Activated naive CD8-positive, alpha-beta T cell treated with anti-CD3 and anti-CD28 coated beads, Interleukin-2, amount 10 ng/mL, durations not matched to agents 7 days and 5 days (primary cell): ENCODE results near the gene PIPOX. TPM values are rescaled to one million over a fixed set of nuclear protein-coding genes. Genes with fewer than 3 reads are reported as not detected.

Experiments
- ATAC-seq: fragments of 150-1000 bp; cut with Tn5 transposase; one replicate; pipeline ENCODE4 v1.10.0; 2021; ENCODE audit warnings: low read depth, moderate library complexity
- POLR2A ChIA-PET: fragments of 350-600 bp; sonication (Branson Sonifier 250); formaldehyde crosslinking; loops from one replicate; lab custom pipeline; 2021; ENCODE audit warnings: antibody characterized with exemption; lab: Charles Lee
- DNase-seq: peaks from one replicate; pipeline ENCODE4 v3.0.0; 2021
- H3K27ac Mint-ChIP-seq: one replicate; pipeline ENCODE4 v1.8.0; 2022; ENCODE audit warnings: mild to moderate bottlenecking, mixed read lengths
- H3K27me3 Mint-ChIP-seq: one replicate; pipeline ENCODE4 v1.8.0; 2022; ENCODE audit warnings: mild to moderate bottlenecking, moderate library complexity, mixed read lengths
- H3K36me3 Mint-ChIP-seq: one replicate; pipeline ENCODE4 v1.8.0; 2021; ENCODE audit warnings: mild to moderate bottlenecking, mixed read lengths
- H3K4me1 Mint-ChIP-seq: one replicate; pipeline ENCODE4 v1.8.0; 2021; ENCODE audit warnings: mixed read lengths
- H3K4me3 Mint-ChIP-seq: one replicate; pipeline ENCODE4 v1.8.0; 2022; ENCODE audit warnings: mild to moderate bottlenecking, moderate library complexity, mixed read lengths
- H3K9me3 Mint-ChIP-seq: one replicate; pipeline ENCODE4 v1.8.0; 2021; ENCODE audit warnings: mixed read lengths
- total RNA-seq, 2 experiments: library from RNA; stranded (reverse); gene quantifications; one replicate each; pipeline ENCODE4 v1.2.3, GENCODE V29; 2021

Gene PIPOX
- total RNA-seq = 1 to 10 TPM; 3.0 to 3.5 TPM

DNA sequence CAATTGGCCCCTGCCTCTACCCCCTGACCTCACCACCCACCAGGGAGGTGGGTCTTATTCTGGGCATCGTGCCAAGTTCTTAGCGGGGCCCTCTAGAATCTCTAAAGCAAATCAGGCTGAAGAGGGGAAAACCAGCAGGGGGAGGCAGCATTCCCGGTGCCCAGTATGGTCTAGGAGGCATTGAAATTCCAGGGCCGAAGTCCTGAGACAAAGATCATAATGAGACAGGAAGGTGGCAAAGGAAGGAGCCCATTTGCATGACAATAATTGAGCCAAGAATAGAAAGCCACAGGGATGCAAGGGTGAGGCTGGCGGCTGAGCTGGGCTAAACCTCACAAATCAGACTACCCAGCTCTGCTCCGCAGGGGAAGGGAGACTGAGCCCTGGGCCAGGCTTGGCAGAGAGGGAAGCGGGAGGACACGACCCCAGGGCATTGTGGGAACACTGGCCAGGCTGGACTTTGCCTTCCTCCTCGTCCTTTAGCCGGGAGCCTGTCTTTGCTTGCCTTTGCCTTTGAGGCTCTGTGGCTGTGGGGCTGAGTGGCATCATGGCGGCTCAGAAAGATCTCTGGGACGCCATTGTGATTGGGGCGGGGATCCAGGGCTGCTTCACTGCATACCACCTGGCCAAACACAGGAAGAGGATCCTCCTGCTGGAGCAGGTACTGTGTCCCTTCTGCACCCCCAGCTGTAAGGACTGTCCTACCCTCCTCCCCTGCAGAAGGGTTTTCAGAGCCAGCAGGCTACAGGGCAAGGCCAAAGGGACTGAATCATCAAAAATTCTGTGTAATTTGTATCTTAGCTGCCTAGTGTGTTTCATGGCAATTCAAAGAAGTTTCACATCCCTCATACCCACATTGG, at the start of gene PIPOX:
TSS of gene PIPOX (plus strand) at position 463 of the 860 bp plus-strand sequence. CDS start at position 548, 85 bp downstream.
- Mint-ChIP-seq H3K27ac (no peak within 1 kb of the TSS), H3K4me1 (peaks cover 11% of the 10 kb centered on the region), H3K27me3 (peaks cover 9% of the 10 kb centered on the region), H3K4me3 (no peak within 1 kb of the TSS), H3K36me3 (no peaks in the 10 kb centered on the region), H3K9me3 (no peaks in the 10 kb centered on the region)
- DNase-seq (no peak), ATAC-seq (no peak)
- POLR2A ChIA-PET = no interaction called here

DNA sequence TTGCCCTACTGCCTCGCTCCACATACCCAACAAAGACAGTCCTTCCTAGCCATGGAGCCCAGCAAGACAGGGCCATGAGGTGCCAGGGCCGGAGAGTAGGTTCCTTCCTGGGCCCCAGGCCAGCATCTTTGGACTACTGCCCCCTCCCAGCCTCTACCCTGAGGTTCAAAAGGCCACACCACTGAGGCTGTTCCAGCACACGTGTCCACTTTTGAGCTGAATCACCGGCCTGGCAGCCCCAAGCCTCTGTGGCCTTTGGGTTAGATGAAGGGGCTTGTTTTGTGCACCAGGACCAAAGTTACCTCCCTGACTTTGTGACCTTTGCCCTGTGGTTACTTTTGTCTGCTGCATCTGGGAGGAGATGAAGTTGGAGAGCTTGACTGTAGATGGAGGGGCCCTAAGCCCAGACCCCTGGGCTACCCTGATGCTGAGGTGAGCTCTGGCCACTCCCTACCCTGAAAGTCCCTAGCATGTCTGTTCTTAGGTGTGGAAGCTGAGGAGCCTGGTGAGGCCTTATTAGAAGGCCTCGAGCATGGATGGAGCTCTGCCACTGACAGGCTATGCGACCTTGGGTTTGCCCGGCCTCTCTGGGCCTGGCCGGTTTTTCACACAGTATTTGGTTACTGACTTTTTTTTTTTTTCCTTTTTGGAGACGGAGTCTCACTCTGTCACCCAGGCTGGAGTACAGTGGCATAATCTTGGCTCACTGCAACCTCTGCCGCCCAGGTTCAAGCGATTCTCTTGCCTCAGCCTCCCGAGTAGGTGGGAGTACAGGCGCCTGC, 49.1 kb upstream of the PIPOX start:
- H3K36me3 Mint-ChIP-seq = no peaks in the 10 kb centered on the region
- peaks cover 13% of the 10 kb centered on the region for H3K27me3 Mint-ChIP-seq
- H3K4me3 Mint-ChIP-seq = no peak overlapping the region
- no peaks in the 10 kb centered on the region for H3K9me3 Mint-ChIP-seq
- ATAC-seq = no peak
- H3K4me1 Mint-ChIP-seq = no peaks in the 10 kb centered on the region
- no peak overlapping the region for H3K27ac Mint-ChIP-seq
- POLR2A ChIA-PET = no interaction called here
- DNase-seq = no peak

GRCh38 chr17:28996554-28997096, 46.3 kb upstream of the PIPOX start:
- Mint-ChIP-seq H3K4me1 (no peaks in the 10 kb centered on the region), H3K4me3 (no peak overlapping the region), H3K27ac (no peak overlapping the region), H3K9me3 (no peaks in the 10 kb centered on the region), H3K36me3 (no peaks in the 10 kb centered on the region), H3K27me3 (peaks cover 9% of the 10 kb centered on the region)
- ATAC-seq (no peak), DNase-seq (no peak)
- POLR2A ChIA-PET = no interaction called here

DNA sequence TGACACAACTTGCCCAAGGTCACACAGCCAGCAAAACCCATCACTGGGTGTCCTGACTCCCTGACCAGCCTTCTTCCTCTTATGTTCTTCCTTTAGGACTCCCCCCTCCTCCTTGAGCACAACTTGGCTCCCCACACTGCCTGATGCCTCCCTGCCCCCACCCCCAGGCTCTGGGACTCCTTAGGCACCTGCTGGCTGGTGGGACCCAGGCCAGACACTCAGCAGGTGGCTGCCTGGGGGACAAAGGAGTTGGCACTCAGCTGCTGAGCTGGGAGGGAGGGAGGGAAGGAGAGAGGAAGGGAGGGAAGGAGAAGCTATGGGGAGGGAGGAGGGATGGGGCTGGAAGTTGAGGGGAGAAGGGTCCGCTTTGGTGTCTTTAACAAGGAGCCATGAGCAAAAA, 45.1 kb upstream of the PIPOX start:
- no peaks in the 10 kb centered on the region for H3K4me1 Mint-ChIP-seq
- no peaks in the 10 kb centered on the region for H3K9me3 Mint-ChIP-seq
- no peak for ATAC-seq
- DNase-seq = no peak
- H3K36me3 Mint-ChIP-seq = no peaks in the 10 kb centered on the region
- no peak overlapping the region for H3K4me3 Mint-ChIP-seq
- no peak overlapping the region for H3K27ac Mint-ChIP-seq
- POLR2A ChIA-PET = no interaction called here
- H3K27me3 Mint-ChIP-seq = peaks cover 11% of the 10 kb centered on the region

- no peak overlapping the region for H3K27ac Mint-ChIP-seq
Measured at GRCh38 chr17:28999206-28999605, 43.7 kb upstream of the PIPOX start.

DNA sequence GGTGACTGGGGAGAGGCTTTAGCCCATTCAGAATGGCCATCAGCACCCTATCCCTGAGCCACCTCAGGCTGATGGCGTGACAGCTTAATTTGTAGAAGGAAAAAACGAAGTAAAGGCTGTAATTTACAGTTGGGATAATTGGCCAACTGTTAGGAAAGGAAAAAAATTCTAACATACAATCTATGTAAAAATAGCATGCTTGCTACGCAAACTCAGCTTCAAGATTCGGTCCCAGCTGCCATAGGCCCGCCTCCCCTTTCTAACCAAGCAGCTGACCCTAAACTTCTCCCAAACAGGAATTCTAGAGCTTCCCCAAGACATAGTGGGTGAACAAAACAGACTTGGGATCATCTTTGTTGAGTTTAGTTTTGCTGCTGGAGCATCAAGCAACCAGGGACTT, 42.0 kb upstream of the PIPOX start:
- no peak overlapping the region for H3K4me3 Mint-ChIP-seq
- H3K27me3 Mint-ChIP-seq = peaks cover 32% of the 10 kb centered on the region
- no peak overlapping the region for H3K27ac Mint-ChIP-seq
- ATAC-seq (no peak), DNase-seq (no peak)
- peaks cover 1% of the 10 kb centered on the region for H3K4me1 Mint-ChIP-seq
- POLR2A ChIA-PET = no interaction called here
- H3K36me3 Mint-ChIP-seq = no peaks in the 10 kb centered on the region
- no peaks in the 10 kb centered on the region for H3K9me3 Mint-ChIP-seq

More at GRCh38 chr17:28999206-28999605, 43.7 kb upstream of the PIPOX start:
- no peaks in the 10 kb centered on the region for H3K9me3 Mint-ChIP-seq
- H3K4me1 Mint-ChIP-seq = no peaks in the 10 kb centered on the region
- POLR2A ChIA-PET = no interaction called here
- no peak overlapping the region for H3K4me3 Mint-ChIP-seq
- no peaks in the 10 kb centered on the region for H3K36me3 Mint-ChIP-seq
- H3K27me3 Mint-ChIP-seq = peaks cover 21% of the 10 kb centered on the region
- DNase-seq (no peak), ATAC-seq (no peak)

DNA sequence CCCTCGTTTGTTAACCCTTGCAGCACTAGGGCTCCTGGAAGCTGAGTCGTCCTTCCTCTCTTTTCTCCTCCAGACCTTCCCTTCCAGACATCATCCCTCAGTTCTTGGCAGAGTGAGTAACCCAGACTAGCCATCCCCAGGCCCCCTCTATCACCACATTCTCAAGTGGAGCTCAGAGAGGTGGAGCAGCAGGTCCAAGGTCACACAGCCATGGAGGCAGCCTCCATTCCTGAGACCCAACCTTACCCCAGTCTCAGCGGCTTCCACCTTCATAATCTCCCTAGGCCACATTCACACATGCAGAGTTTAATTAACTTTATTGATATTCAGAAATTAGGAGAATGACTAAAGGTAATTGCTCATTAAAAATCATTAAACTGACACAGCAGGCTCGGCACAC, 40.1 kb upstream of the PIPOX start:
- peaks cover 3% of the 10 kb centered on the region for H3K4me1 Mint-ChIP-seq
- H3K27me3 Mint-ChIP-seq = peaks cover 46% of the 10 kb centered on the region
- POLR2A ChIA-PET = no interaction called here
- no peaks in the 10 kb centered on the region for H3K36me3 Mint-ChIP-seq
- H3K9me3 Mint-ChIP-seq = no peaks in the 10 kb centered on the region
- H3K4me3 Mint-ChIP-seq = no peak overlapping the region
- no peak for DNase-seq
- H3K27ac Mint-ChIP-seq = no peak overlapping the region
- ATAC-seq = no peak

DNA sequence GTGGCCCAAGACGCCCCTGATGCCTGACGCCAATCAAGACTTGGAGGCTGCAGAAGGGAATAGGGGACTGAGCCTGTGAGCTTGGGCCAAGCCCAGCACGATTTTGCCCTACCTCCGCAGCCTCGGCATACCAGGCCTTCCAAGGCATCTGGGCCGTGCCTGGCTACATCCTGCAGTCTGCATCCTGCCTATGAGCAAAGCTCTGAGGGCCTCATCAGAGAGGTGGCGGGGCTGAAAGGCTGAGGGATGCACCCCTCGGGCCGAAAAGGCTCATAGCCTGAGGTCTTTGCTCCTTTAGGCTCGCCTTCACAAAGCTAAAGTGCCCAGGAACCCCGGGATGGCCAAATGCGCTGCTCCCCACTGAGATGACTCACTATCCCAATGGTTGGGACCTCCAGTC, 39.7 kb upstream of the PIPOX start:
- POLR2A ChIA-PET = no interaction called here
- peaks cover 49% of the 10 kb centered on the region for H3K27me3 Mint-ChIP-seq
- no peaks in the 10 kb centered on the region for H3K36me3 Mint-ChIP-seq
- peaks cover 3% of the 10 kb centered on the region for H3K4me1 Mint-ChIP-seq
- no peak for DNase-seq
- no peaks in the 10 kb centered on the region for H3K9me3 Mint-ChIP-seq
- H3K4me3 Mint-ChIP-seq = no peak overlapping the region
- ATAC-seq = no peak
- H3K27ac Mint-ChIP-seq = no peak overlapping the region

GRCh38 chr17:29004081-29004692, 38.8 kb upstream of the PIPOX start:
- no peak for ATAC-seq
- H3K9me3 Mint-ChIP-seq = no peaks in the 10 kb centered on the region
- H3K4me3 Mint-ChIP-seq = no peak overlapping the region
- H3K27me3 Mint-ChIP-seq = peaks cover 53% of the 10 kb centered on the region
- H3K4me1 Mint-ChIP-seq = peaks cover 3% of the 10 kb centered on the region
- DNase-seq = no peak
- no peak overlapping the region for H3K27ac Mint-ChIP-seq
- H3K36me3 Mint-ChIP-seq = no peaks in the 10 kb centered on the region
- POLR2A ChIA-PET = no interaction called here

GRCh38 chr17:29005936-29006511, 36.9 kb upstream of the PIPOX start, which contains the start of gene SEZ6:
TSS of gene SEZ6 (minus strand) at chr17:29006033. CDS start at chr17:29005869, 164 bp downstream.
- peaks cover 65% of the 10 kb centered on the region for H3K27me3 Mint-ChIP-seq
- no peak within 1 kb of the TSS for H3K4me3 Mint-ChIP-seq
- H3K4me1 Mint-ChIP-seq = peaks cover 3% of the 10 kb centered on the region
- no peaks in the 10 kb centered on the region for H3K36me3 Mint-ChIP-seq
- peak; percentile 85 for DNase-seq
- no peaks in the 10 kb centered on the region for H3K9me3 Mint-ChIP-seq
- H3K27ac Mint-ChIP-seq = no peak within 1 kb of the TSS
- peak; percentile 73 for ATAC-seq
- POLR2A ChIA-PET = no interaction called here

GRCh38 chr17:29007456-29007855, 35.5 kb upstream of the PIPOX start:
- H3K27me3 Mint-ChIP-seq = peaks cover 62% of the 10 kb centered on the region
- peaks cover 3% of the 10 kb centered on the region for H3K4me1 Mint-ChIP-seq
- POLR2A ChIA-PET = no interaction called here
- no peaks in the 10 kb centered on the region for H3K9me3 Mint-ChIP-seq
- no peaks in the 10 kb centered on the region for H3K36me3 Mint-ChIP-seq
- ATAC-seq (no peak), DNase-seq (no peak)
- no peak overlapping the region for H3K4me3 Mint-ChIP-seq
- H3K27ac Mint-ChIP-seq = no peak overlapping the region

DNA sequence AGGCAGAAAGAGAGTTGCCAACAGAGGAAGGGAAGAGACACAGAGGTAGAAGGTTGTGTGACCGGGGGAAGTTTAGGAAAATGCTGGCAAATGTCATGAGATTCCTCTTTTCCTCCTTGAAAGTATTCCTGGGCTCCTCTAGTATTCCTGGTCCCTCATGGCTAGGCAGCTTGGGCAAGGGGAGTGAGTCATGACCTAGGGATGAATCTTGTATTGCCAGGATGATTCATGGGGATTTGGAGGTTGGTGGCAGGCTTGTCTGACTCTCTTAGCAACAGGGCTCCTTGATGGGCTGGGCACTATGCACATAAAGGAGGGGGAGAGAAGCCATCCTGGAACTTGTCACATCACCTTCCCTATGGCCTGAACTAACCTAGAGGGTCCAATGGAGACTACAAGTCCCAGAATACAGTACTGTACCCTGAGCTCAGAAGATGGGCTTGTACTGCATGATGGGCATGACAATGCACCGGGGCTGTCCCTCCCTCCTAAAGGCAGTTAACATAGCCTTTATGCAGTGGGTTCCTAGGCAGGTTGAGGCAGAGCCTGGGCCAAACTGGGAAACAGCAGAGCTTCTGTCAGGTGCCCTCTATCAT, 35.0 kb upstream of the PIPOX start:
- ATAC-seq = no peak

DNA sequence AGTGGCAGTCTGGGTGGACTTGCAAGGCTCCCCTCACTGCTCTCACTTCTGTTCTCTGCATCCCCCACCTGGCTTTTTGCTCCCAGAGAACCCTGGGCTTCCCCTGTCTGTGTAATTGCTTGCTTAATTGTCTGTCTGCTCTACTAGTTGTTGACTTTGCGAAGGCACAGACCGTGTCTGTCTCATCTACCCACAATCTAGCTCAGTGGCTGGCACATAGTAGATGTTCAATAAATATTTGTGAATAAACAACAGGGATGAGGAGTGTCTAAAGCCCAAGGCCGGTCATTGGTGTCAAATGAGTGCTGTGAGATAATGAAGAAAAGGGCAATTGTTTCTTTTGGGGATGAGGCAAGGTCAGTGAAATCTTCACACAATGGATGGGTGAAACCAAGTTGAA, 34.4 kb upstream of the PIPOX start:
- peaks cover 57% of the 10 kb centered on the region for H3K27me3 Mint-ChIP-seq
- no peak for ATAC-seq
- H3K4me1 Mint-ChIP-seq = peaks cover 3% of the 10 kb centered on the region
- DNase-seq = no peak
- POLR2A ChIA-PET = no interaction called here
- H3K27ac Mint-ChIP-seq = no peak overlapping the region
- H3K9me3 Mint-ChIP-seq = no peaks in the 10 kb centered on the region
- no peak overlapping the region for H3K4me3 Mint-ChIP-seq
- H3K36me3 Mint-ChIP-seq = no peaks in the 10 kb centered on the region

More for the DNA sequence above, 35.0 kb upstream of the PIPOX start:
- POLR2A ChIA-PET = no interaction called here
- no peak overlapping the region for H3K4me3 Mint-ChIP-seq
- no peak for DNase-seq
- no peaks in the 10 kb centered on the region for H3K36me3 Mint-ChIP-seq
- no peaks in the 10 kb centered on the region for H3K9me3 Mint-ChIP-seq
- H3K27me3 Mint-ChIP-seq = peaks cover 59% of the 10 kb centered on the region
- peaks cover 3% of the 10 kb centered on the region for H3K4me1 Mint-ChIP-seq
- H3K27ac Mint-ChIP-seq = no peak overlapping the region
